ENCODE data around the gene DCAF15.

GRCh38 chr19:13985771-13986347, 33.5 kb downstream of the DCAF15 start:
- TF ChIP-seq, protein P1, sequence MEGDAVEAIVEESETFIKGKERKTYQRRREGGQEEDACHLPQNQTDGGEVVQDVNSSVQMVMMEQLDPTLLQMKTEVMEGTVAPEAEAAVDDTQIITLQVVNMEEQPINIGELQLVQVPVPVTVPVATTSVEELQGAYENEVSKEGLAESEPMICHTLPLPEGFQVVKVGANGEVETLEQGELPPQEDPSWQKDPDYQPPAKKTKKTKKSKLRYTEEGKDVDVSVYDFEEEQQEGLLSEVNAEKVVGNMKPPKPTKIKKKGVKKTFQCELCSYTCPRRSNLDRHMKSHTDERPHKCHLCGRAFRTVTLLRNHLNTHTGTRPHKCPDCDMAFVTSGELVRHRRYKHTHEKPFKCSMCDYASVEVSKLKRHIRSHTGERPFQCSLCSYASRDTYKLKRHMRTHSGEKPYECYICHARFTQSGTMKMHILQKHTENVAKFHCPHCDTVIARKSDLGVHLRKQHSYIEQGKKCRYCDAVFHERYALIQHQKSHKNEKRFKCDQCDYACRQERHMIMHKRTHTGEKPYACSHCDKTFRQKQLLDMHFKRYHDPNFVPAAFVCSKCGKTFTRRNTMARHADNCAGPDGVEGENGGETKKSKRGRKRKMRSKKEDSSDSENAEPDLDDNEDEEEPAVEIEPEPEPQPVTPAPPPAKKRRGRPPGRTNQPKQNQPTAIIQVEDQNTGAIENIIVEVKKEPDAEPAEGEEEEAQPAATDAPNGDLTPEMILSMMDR (IDR thresholded peaks at IDR 0.05), result no peak
- TF ChIP-seq POLR2A (IDR thresholded peaks at IDR 0.05), result no peak
